ENCODE data around the gene RIT1. TPM values are rescaled to one million over a fixed set of nuclear protein-coding genes. Genes with fewer than 3 reads are reported as not detected.

RIT1 gene
- total RNA-seq, 3 donors from 2014 or later: 21.8 to 29.7 (median 23.5) TPM

- Histone ChIP-seq H3K4me3 (no peak overlapping the region), H3K9me3 (no peaks in the 10 kb centered on the region), H3K36me3 (ENCODE audit: low read depth) (no peaks in the 10 kb centered on the region), H3K4me1 (ENCODE audit: low read depth) (peaks cover 3% of the 10 kb centered on the region)
- TF ChIP-seq, protein P1, sequence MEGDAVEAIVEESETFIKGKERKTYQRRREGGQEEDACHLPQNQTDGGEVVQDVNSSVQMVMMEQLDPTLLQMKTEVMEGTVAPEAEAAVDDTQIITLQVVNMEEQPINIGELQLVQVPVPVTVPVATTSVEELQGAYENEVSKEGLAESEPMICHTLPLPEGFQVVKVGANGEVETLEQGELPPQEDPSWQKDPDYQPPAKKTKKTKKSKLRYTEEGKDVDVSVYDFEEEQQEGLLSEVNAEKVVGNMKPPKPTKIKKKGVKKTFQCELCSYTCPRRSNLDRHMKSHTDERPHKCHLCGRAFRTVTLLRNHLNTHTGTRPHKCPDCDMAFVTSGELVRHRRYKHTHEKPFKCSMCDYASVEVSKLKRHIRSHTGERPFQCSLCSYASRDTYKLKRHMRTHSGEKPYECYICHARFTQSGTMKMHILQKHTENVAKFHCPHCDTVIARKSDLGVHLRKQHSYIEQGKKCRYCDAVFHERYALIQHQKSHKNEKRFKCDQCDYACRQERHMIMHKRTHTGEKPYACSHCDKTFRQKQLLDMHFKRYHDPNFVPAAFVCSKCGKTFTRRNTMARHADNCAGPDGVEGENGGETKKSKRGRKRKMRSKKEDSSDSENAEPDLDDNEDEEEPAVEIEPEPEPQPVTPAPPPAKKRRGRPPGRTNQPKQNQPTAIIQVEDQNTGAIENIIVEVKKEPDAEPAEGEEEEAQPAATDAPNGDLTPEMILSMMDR (IDR thresholded peaks at IDR 0.05): no peak
- DNase-seq (no peak), ATAC-seq (no peak)
- intact Hi-C loops (cut with DNase I, micrococcal nuclease): no loop called here
These were observed 30.9 kb downstream of the RIT1 start for GRCh38 chr1:155880251-155880650.

- ATAC-seq: no peak
- no peaks in the 10 kb centered on the region for H3K4me1 ChIP-seq (ENCODE audit: low read depth)
- TF ChIP-seq, protein P1 (IDR thresholded peaks at IDR 0.05): no peak
- no peak for DNase-seq
- H3K36me3 ChIP-seq (ENCODE audit: low read depth): no peaks in the 10 kb centered on the region
- no peaks in the 10 kb centered on the region for H3K9me3 ChIP-seq
- H3K4me3 ChIP-seq: no peak overlapping the region
- intact Hi-C loops (cut with DNase I, micrococcal nuclease): no loop called here
These were observed 33.2 kb downstream of the RIT1 start for GRCh38 chr1:155877945-155878344.

DNA sequence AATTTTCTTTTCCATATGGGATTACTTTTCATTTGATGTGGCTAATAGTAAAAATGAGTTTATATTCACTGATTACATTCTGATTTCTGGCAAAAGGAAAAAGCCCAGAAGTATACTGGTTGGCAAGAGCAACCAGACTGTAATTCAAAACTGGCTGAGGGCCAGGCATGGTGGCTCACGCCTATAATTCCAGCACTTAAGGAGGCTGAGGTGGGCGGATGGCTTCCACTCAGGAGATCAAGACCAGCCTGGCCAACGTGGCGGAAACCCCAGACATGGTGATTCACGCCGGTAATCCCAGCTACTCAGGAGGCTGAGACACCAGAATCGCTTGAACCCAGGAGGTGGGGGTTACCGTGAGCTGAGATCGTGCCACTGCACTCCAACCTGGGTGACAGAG is 37.3 kb downstream of the RIT1 start:
- no peaks in the 10 kb centered on the region for H3K4me1 ChIP-seq (ENCODE audit: low read depth)
- peak; percentile 73 for ATAC-seq
- H3K9me3 ChIP-seq: no peaks in the 10 kb centered on the region
- H3K36me3 ChIP-seq (ENCODE audit: low read depth): no peaks in the 10 kb centered on the region
- peak in 2 of 3 donors; percentile 39 to 49 for DNase-seq
- intact Hi-C loops (cut with DNase I, micrococcal nuclease): no loop called here
- TF ChIP-seq, protein P1 (IDR thresholded peaks at IDR 0.05): no peak
- no peak overlapping the region for H3K4me3 ChIP-seq

DNA sequence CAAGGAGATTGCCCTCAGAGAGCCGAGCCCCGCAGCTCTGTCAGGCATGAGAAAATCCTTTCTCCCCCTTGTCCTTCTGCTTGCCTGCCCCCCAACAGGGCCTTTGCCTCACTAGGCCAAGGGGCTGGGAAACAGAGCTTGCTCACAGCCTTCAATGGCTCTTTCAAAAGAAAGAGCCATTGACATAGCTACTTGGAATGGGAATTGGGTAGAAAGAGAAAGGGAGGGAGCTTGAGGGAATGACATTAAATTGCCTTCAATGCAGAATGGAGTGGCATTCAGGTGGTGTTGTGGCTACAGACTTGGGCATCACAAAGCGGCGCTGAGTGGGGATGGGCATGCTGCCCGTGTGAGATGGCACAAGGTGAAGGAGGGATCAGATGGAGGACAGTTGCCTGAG is 38.6 kb downstream of the RIT1 start:
- intact Hi-C loops (cut with DNase I, micrococcal nuclease): no loop called here
- H3K9me3 ChIP-seq: no peaks in the 10 kb centered on the region
- no peak overlapping the region for H3K4me3 ChIP-seq
- no peak for ATAC-seq
- no peaks in the 10 kb centered on the region for H3K4me1 ChIP-seq (ENCODE audit: low read depth)
- TF ChIP-seq, protein P1 (IDR thresholded peaks at IDR 0.05): no peak
- no peaks in the 10 kb centered on the region for H3K36me3 ChIP-seq (ENCODE audit: low read depth)
- no peak for DNase-seq

DNA sequence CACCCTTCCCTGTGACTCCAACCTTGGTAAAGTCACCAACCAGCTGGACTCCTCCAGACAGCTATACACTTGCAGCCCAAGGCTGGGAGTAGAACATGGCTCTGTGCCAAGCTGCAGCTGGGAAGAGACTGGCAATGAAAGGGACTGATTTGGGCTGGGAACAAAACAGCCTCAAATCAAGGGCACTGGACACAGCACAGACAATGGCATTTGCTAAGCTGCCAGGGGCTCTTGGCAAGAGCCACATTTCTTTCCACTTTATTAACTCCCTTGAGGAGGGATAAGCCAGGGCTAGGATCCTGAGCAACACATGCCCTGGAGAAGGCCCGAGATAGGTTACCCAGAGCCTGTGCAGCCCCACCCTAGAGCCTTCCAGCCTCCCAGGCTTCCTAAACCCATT is 39.8 kb downstream of the RIT1 start:
- ATAC-seq (no peak), DNase-seq (peak in 1 of 3 donors; percentile 14)
- H3K36me3 ChIP-seq (ENCODE audit: low read depth): no peaks in the 10 kb centered on the region
- no peak overlapping the region for H3K4me3 ChIP-seq
- no peaks in the 10 kb centered on the region for H3K4me1 ChIP-seq (ENCODE audit: low read depth)
- intact Hi-C loops (cut with DNase I, micrococcal nuclease): no loop called here
- TF ChIP-seq, protein P1 (IDR thresholded peaks at IDR 0.05): no peak
- no peaks in the 10 kb centered on the region for H3K9me3 ChIP-seq

DNA sequence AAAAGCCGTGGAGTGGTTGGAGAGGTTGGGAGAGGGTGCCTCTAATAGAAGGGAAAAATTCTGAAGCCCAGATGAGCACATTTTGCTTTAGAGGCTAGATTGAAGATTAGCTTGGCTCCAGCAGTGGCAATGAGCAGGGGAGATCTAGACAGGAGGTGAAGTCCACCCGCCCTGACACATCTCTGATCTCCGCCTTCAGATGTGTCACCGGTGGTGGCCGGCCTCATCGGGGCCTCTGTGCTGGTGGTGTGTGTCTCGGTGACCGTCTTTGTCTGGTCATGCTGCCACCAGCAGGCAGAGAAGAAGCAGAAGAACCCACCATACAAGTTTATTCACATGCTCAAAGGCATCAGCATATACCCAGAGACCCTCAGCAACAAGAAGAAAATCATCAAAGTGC is 43.4 kb downstream of the RIT1 start:
- TF ChIP-seq, protein P1 (IDR thresholded peaks at IDR 0.05): no peak
- H3K9me3 ChIP-seq: no peaks in the 10 kb centered on the region
- no peaks in the 10 kb centered on the region for H3K4me1 ChIP-seq (ENCODE audit: low read depth)
- no peak overlapping the region for H3K4me3 ChIP-seq
- no peaks in the 10 kb centered on the region for H3K36me3 ChIP-seq (ENCODE audit: low read depth)
- intact Hi-C loops (cut with DNase I, micrococcal nuclease): no loop called here
- ATAC-seq (no peak), DNase-seq (no peak)

Data from mucosa of descending colon (tissue), 3 donors.